Activated CD4-positive, alpha-beta T cell treated with anti-CD3 and anti-CD28 coated beads, Interleukin-10, Interleukin-2, amounts not matched to agents 100 ng/mL and 50 ng/mL, durations not matched to agents 16 hours and 8 hours (primary cell): ENCODE data around the gene MEMO1.
"Not testable (repeated sequence)": the region's sequence is repeated elsewhere in the genome, so short reads cannot be mapped to it uniquely, and the experiment has no call there.

Source experiments
- DNase-seq: peaks from one replicate; pipeline ENCODE4 v3.0.0-alpha.2; 2020

MEMO1 gene

GRCh38 chr2:32010670-32011484, at the start of gene MEMO1:
Gene MEMO1 (minus strand): TSS chr2:32011008. CDS start chr2:32010247, 761 bp downstream.
- DNase-seq, result peak; percentile 95

GRCh38 chr2:32060266-32060665, 49.5 kb upstream of the MEMO1 start:
- no peak for DNase-seq

GRCh38 chr2:32058130-32058529, 47.3 kb upstream of the MEMO1 start:
- no peak for DNase-seq

- DNase-seq, result not testable (repeated sequence)
These were observed 43.8 kb upstream of the MEMO1 start for GRCh38 chr2:32054583-32054982.

DNA sequence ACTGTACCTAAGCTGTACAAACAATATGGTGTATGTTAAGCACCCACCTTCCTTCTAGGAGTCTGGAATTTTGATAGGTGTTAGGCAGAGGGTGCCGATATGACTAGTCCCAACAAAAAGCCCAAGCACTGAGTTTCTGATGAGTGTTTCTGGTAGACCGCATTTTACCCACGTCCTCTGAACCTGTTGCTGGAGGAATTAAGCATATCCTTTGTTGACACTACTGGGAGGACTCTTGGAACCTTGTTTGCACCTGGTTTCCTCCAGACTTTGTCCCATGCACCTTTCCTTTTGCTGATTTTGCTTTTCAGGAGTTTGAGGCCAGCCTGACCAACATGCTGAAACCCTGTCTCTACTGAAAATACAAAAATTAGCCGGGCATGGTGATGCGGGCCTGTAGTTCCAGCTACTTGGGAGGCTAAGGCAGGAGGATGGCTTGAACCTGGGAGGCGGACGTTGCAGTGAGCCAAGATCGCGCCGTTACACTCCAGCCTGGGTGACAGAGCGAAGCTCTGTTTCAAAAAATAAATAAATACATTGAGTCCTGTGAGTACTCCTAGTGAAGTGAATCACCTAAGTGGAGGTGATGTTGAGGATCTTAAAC, 41.1 kb upstream of the MEMO1 start:
- DNase-seq, result no peak

- DNase-seq, result no peak
These were observed 32.8 kb upstream of the MEMO1 start for GRCh38 chr2:32043561-32043960.

DNA sequence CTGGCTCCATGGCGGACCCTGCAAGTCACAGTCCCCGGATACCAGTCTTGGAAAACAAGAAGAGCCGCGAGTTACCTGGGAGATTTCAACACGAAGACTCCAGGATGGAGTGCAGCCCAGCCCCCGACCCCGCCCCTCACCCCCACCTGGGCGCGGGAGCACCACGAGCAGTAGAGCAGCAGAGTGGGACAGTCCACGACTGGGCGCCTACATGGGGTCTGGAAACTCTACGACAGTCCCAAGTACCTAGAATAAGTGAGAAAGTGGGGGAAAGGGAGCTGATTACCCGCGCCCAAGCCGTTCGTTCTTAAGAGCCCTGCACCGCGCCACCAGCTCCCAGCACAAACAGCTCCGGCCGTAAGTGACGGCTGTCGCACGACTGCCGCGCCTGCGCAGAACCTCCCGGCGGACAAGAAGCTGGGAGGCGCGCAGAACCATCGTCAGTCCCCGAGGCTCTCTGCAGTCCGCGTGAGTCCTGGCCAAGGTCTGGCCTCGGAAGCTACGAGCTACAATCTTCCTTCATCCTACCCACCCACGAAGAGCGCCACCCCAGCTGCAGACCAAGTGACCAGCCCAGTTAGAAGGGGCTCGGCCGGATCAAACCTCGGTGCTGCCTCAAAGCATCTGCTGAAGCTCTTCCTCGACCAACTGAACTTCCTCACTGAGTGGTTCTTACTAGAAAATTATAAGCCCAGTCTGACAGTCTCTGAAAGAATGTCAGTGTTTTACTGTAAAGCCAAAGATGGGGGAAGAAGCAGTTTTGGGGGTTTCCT, 28.8 kb upstream of the MEMO1 start, which contains the start of gene DPY30:
Gene DPY30 (minus strand): TSS at position 359 of the 773 bp plus-strand sequence. CDS start 349 bp downstream, at position 10.
- DNase-seq, result peak; percentile 94

DNA sequence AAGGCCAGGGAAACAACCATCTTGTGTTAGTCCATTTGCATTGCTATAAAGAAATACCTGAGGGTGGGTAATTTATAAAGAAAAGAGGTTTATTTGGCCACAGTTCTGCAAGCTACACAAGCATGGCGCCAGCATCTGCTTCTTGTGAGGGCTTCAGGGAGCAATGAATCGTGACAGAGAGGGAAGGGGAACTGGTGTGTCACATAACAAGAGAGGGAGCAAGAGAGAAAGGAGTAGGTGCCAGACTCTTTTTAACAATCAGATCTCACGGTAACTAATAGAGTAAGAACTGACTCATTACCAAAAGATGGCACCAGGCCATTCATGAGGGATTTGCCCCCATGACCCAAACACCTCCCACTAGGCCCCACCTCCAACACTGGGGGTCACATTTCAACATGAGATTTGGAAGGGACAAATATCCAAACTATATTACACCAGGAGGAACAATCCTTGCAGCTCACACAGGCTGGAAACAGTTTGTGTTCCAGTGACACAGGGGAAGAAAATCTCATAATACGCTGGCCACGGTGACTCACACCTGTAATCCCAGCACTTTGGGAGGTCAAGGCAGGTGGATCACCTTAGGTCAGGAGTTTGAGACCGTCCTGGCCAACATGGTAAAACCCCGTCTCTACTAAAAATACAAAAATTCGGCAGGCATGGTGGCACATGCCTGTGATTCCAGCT, 23.5 kb upstream of the MEMO1 start:
- DNase-seq, result not testable (repeated sequence)

DNA sequence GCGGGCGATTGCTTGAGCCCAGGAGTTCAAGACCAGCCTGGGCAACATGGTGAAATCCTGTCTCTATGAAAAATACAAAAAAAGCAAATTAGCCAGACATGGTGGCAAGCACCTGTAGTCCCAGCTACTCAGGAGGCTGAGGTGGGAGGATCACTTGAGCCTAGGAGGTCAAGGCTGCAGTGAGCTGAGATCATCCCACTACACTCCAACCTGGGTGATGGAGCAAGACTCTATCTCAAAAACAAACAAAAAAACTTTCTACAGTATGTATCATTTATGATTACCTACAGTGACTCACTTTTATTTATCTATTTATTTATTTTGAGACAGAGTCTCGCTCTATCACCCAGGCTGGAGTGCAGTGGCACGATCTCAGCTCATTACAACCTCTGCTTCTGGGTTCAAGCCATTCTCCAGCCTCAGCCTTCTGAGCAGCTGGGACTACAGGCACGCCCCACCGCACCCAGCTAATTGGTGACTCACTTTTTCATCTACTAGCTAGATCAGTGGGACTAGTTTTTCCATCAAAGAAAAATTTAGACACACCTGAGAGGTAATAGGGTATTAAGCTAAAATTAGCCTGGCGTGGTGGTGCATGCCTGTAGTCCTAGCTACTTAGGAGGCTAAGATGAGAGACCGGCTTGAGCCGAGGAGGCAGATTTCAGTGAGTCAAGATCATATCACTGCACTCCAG, 8.1 kb upstream of the MEMO1 start:
- DNase-seq, result not testable (repeated sequence)

DNA sequence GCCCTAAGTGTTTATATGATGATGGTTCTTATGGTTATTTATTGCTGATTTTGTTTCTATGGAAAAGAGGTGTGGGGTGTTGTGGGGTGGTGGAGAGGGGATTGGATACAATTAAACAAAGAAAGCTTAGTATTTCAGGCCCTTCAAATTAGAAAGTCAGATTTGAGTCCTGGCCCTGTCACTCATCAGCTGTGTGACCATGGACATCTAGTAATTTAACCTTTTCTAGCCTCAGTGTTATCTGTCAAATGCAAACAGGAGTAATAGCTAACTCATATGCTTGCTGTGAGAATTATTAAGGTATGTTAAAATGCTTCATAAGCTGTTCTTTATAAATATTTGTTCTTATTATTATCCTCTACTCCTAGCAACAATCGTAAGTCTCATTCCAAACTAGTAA, 2.1 kb upstream of the MEMO1 start:
- no peak for DNase-seq

- DNase-seq, result no peak
These were observed 715 bp upstream of the MEMO1 start for GRCh38 chr2:32011485-32011960.

GRCh38 chr2:32010280-32010669, 533 bp downstream of the MEMO1 start:
- DNase-seq, result peak; percentile 79

DNA sequence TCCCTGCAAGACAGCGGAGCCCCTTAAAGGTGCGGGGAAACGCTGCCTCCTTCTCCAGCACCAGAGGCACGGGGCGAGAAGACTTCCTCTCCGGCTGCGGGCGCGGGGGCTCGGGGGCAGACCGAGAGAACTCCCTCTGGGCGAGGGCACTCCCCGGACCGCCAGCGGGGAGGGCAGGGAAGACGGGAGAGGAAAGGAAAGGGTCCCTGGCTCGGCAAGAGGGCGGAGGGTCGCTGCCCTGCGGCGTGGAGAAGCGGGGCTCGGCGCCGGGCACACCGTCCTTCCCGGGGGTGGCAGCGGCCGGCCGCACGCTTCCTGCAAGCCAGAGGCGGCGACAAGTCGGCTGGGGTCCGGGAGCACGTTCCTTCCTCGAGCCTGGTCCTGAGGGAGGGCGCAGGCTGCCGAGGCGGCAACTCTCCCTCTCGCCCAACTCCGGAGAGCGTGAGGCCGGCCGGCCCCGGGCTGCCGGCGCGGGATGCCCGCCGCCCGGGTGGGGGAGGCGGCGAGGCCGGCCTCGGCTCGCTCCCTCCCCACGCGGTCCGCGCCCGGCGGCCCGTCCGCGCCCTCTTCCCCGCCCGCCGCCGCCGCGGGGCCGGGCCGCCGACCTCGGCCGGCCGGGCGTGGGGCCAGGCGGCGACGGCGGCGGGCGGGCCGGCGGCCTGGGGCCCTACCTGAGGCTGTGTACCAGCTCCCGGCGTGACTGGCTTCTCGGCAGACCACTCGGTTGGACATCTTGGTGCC, 1.1 kb downstream of the MEMO1 start:
- peak; percentile 47 for DNase-seq

DNA sequence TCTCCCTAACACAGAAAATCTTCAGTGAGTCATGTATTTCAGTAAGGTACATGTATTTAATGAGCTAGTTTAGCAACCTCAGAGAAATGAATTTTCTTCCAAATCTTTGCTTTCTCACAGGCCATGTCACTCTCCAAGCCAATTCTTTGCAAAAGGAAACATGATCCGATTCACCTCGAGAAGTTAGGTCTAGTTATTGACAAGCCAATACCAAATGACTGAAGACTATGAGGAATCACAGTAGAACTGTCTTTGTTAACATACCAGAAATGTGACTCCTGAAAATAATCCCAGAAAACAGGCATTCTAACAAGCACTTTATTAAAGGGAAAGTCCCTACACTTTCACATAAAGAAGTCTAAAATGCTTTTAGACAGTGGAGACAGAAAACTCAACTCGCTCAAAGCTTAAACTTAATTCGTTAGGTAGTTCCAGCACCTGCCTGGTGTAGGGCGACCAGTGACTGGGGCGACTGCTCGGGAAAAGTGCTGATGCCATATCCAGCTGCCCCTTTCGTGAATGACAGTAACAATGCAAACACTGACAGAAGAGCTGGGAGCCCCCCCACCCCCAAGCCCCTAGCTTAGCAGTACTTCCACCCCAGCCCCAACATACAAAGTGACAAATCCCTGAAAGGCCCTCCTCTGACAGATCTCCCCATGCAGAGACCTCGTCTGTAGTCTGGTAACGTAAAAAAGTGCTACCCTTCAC, 1.8 kb downstream of the MEMO1 start:
- DNase-seq, result peak; percentile 35

- DNase-seq, result no peak
These were observed 3.8 kb downstream of the MEMO1 start for GRCh38 chr2:32007121-32007391.

GRCh38 chr2:32005371-32005976, 5.3 kb downstream of the MEMO1 start:
- DNase-seq, result no peak

DNA sequence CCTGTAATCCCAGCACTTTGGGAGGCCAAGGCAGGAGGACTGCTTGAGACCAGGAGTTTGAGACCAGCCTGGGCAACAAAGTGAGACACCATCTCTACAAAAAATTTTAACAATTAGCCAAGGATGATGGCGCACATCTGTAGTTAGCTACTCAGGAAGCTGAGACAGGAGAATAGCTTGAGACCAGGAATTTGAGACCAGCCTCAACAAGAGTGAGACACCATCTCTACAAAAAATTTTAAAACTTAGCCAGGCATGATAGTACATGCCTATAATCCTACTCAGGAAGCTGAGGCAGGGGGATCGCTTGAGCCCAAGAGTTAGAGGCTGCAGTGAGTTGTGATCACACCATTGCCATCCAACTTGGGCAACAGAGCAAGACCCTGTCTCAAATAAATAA, 7.0 kb downstream of the MEMO1 start:
- no peak for DNase-seq

DNA sequence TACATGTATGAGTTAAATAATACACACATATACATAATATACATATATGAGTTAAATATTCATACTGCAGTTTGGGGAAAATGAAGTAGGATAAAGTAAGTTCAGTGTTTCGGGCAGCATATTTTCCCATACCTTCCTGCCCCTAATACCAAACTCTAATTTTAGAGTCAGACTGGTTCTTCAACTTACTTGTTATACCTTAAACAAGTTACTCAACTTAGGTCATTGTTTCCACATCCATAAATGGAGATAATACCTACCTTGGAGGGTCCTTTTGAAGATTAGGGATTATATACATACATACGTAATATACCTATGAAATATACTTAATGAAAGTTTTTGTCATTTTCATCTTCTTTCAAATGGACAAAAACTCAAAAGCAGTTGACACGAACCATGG, 8.4 kb downstream of the MEMO1 start:
- DNase-seq, result no peak

GRCh38 chr2:31999438-31999837, 11.4 kb downstream of the MEMO1 start:
- no peak for DNase-seq

- peak; percentile 20 for DNase-seq
These were observed 12.0 kb downstream of the MEMO1 start for GRCh38 chr2:31998731-31999383.
